Testis (tissue), 2 donors: ENCODE measurements around the gene SRBD1.

Experiments used
- POLR2A ChIP-seq: fragments of 450-650 bp; IDR thresholded peaks from one replicate; pipeline ENCODE4 v1.6.1; 2017; ENCODE audit warnings: antibody characterized with exemption, mild to moderate bottlenecking, moderate library complexity
- TF ChIP-seq, protein P1 (sequence below), 3 experiments: fragments of 450-650 bp in 2 of 3; fragments of 200-600 bp in 1 of 3; sonication (generic) in 1 of 3; IDR thresholded peaks; one replicate each; pipeline ENCODE4 v1.5.1; 2016 to 2019; ENCODE audit warnings: antibody characterized with exemption in 3 of 3, mild to moderate bottlenecking in 2 of 3, moderate library complexity in 1 of 3

DNA sequence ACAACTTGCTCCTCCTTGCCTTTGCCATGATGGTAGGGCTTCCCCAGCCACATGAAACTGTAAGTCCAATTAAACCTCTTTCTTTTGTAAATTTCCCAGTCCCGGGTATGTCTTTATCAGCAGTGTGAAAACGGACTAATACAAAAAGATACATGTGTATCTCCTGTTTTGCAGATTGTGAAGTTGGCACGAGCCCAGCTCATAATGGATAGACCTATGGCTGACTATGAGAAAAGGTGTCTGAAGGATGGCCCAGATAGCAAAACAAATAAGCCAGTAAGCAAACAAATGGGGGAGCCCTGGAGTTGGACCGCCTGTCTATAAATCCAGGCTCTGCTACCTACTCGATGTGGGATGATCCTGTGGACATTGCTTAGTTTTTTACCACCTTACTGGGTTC, 24.9 kb upstream of the SRBD1 start:
- TF ChIP-seq, protein P1, sequence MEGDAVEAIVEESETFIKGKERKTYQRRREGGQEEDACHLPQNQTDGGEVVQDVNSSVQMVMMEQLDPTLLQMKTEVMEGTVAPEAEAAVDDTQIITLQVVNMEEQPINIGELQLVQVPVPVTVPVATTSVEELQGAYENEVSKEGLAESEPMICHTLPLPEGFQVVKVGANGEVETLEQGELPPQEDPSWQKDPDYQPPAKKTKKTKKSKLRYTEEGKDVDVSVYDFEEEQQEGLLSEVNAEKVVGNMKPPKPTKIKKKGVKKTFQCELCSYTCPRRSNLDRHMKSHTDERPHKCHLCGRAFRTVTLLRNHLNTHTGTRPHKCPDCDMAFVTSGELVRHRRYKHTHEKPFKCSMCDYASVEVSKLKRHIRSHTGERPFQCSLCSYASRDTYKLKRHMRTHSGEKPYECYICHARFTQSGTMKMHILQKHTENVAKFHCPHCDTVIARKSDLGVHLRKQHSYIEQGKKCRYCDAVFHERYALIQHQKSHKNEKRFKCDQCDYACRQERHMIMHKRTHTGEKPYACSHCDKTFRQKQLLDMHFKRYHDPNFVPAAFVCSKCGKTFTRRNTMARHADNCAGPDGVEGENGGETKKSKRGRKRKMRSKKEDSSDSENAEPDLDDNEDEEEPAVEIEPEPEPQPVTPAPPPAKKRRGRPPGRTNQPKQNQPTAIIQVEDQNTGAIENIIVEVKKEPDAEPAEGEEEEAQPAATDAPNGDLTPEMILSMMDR (IDR thresholded peaks at IDR 0.05), result no peak
- no peak for TF ChIP-seq POLR2A
